Heart left ventricle (tissue), 13 donors: ENCODE measurements around the gene PCIF1.

Experiments used
- POLR2A ChIP-seq, 2 donors: fragments of 450-650 bp; IDR thresholded peaks; one replicate each; pipeline ENCODE4 v1.6.1; 2017; ENCODE audit warnings: antibody characterized with exemption in 2 of 2, mild to moderate bottlenecking in 2 of 2, moderate library complexity in 2 of 2
- TF ChIP-seq, protein P1 (sequence below), 12 donors: fragments of 200-600 bp; sonication (generic) in 4 of 12; IDR thresholded peaks; one replicate each; pipeline versions ENCODE4 v1.5.0 to v1.8.0; 2018 to 2022; ENCODE audit warnings: antibody characterized with exemption in 12 of 12, mild to moderate bottlenecking in 5 of 12
- donor health status: ischemic (EF 13 %, LVEDD 7.1; RV severe dilation, severe dysfunction).
- donor health status: DM: no; HTN: yes; CAD: no.
- donor health status: DM: no; HTN: no; CAD: no.
- donor health status: ischemic (EF 25% LVEDD 6.9; RV normal size, moderate dysfunction).
- donor health status: ischemic (EF 25% LVEDD 5.7; RV mildly dilated, moderate dysfunction).
- donor health status: ischemic (EF 35%, LVEDD 5.7; RV mildly dilated, moderate dysfunction).
- donor health status: nonischemic (EF 11% LVEDD 7.7; RV severe dilation, severe dysfunction).
- donor health status: DM: yes; HTN: yes; CAD: no.
- donor health status: PGD.
- donor health status: ischemic (EF 29% LVEDD 5.4; RV normal size, mild dysfunction).
- donor health status: nonischemic (EF 23%, LVEDD 6.1; RV moderate dilation, normal function).

DNA sequence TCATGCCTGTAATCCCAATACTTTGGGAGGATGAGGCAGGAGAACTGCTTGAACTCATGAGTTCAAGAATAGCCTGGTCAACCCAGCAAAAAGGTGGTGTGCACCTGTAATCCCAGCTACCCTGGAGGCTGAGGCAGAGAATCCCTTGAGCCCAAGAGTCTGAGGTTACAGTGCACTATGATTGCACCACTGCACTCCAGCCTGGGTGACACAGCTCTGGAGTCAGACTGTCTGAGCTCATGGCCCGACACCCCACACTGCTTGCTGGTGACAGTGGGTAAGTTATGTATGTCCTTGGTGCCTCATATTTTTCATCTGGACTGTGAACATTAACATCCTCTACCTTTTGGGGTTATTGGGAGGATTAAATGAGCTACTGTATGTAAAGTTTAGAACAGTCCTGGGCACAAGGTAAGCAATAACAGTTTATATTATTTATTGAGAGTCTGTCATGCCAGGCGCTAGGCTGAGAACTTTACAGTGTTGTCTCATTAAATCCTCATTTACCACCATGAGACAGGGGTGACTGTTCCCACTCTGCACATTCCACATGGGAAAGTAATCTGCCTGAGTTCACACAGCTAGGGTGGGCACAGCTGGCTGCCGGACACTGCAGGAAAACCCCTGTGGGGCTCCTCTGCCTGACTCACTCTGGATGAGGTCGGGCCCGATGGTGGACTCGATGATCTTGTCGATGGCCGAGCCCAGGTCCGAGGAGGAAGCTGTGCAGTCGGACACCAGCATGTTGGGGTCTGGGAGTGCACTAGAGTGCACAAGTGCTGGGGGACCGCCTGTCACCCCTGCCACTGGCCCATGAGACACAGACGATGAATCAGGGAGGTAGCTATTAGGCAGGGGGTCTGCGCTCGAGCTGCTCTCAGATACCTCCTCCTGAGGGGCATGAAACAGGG is 34.6 kb downstream of the PCIF1 start:
- TF ChIP-seq, protein P1, sequence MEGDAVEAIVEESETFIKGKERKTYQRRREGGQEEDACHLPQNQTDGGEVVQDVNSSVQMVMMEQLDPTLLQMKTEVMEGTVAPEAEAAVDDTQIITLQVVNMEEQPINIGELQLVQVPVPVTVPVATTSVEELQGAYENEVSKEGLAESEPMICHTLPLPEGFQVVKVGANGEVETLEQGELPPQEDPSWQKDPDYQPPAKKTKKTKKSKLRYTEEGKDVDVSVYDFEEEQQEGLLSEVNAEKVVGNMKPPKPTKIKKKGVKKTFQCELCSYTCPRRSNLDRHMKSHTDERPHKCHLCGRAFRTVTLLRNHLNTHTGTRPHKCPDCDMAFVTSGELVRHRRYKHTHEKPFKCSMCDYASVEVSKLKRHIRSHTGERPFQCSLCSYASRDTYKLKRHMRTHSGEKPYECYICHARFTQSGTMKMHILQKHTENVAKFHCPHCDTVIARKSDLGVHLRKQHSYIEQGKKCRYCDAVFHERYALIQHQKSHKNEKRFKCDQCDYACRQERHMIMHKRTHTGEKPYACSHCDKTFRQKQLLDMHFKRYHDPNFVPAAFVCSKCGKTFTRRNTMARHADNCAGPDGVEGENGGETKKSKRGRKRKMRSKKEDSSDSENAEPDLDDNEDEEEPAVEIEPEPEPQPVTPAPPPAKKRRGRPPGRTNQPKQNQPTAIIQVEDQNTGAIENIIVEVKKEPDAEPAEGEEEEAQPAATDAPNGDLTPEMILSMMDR (IDR thresholded peaks at IDR 0.05), result no peak
- TF ChIP-seq POLR2A (IDR thresholded peaks at IDR 0.05), result no peak
